SK-MEL-5 (cell line): ENCODE data around the gene ATP6V1E1. TPM values are rescaled to one million over a fixed set of nuclear protein-coding genes. Genes with fewer than 3 reads are reported as not detected.
"Not testable (repeated sequence)": the region's sequence is repeated elsewhere in the genome, so short reads cannot be mapped to it uniquely, and the experiment has no call there.

ENCODE experiments used
- DNase-seq: peaks from one replicate; pipeline ENCODE4 v3.0.0-alpha.2; 2016; ENCODE audit warnings: low read depth, low spot score
- in situ Hi-C: cut with HindIII; loops from 2 replicates; pipeline ENCODE4 v1.10.0; 2016; ENCODE audit warnings: low sequenced_read_pairs, high pct_unique_total_duplicates, low pct_unique_long_range_greater_than_20kb
- polyA plus RNA-seq, 2 experiments: library from polyadenylated mRNA; depleted of rRNA; stranded (reverse); fragments of >200 nt; gene quantifications; 2 replicates each; pipeline ENCODE4 v1.2.3, GENCODE V29; 2015
- total RNA-seq: library from RNA; depleted of rRNA; stranded (reverse); fragments of >200 nt; shearing (Covaris generic); gene quantifications from 2 replicates; pipeline ENCODE4 v1.2.3, GENCODE V29; 2014; rRNA removed

Gene ATP6V1E1
- 353 and 392 TPM in 2 replicates for total RNA-seq
- 278 and 289 TPM in 2 replicates for polyA plus RNA-seq (2015; cell fraction: cytosol; rRNA removed)
- polyA plus RNA-seq (2015; cell fraction: nucleus; rRNA removed) = 93.1 and 103 TPM in 2 replicates

GRCh38 chr22:17628406-17629172 lies at the start of gene ATP6V1E1:
TSS of gene ATP6V1E1 (minus strand) at chr22:17628749. CDS start at chr22:17628635, 114 bp downstream.
- peak; percentile 99 for DNase-seq
- in situ Hi-C loops = no loop called here

- DNase-seq = no peak
- in situ Hi-C loops = no loop called here
These were observed 47.0 kb upstream of the ATP6V1E1 start for GRCh38 chr22:17675584-17675983.

- no peak for DNase-seq
- in situ Hi-C loops = no loop called here
These were observed 45.6 kb upstream of the ATP6V1E1 start for GRCh38 chr22:17674152-17674551.

- in situ Hi-C loops = no loop called here
- DNase-seq = peak; percentile 62
These were observed 44.0 kb upstream of the ATP6V1E1 start for GRCh38 chr22:17672417-17672991.

- DNase-seq, in situ Hi-C loops: not testable (repeated sequence)
These were observed 43.1 kb upstream of the ATP6V1E1 start for GRCh38 chr22:17671521-17672092.

GRCh38 chr22:17665854-17666253 lies 37.3 kb upstream of the ATP6V1E1 start:
- in situ Hi-C loops = no loop called here
- no peak for DNase-seq

- no peak for DNase-seq
- in situ Hi-C loops = no loop called here
These were observed 36.7 kb upstream of the ATP6V1E1 start for GRCh38 chr22:17665248-17665647.

- DNase-seq = no peak
- in situ Hi-C loops = no loop called here
These were observed 36.0 kb upstream of the ATP6V1E1 start for GRCh38 chr22:17664414-17665055.

GRCh38 chr22:17656870-17657395 lies 28.4 kb upstream of the ATP6V1E1 start:
- in situ Hi-C loops = no loop called here

GRCh38 chr22:17655289-17655688 lies 26.7 kb upstream of the ATP6V1E1 start:
- no peak for DNase-seq
- in situ Hi-C loops = no loop called here

More at GRCh38 chr22:17656870-17657395, 28.4 kb upstream of the ATP6V1E1 start:
- no peak for DNase-seq

- in situ Hi-C loops = no loop called here
- DNase-seq = no peak
These were observed 20.0 kb upstream of the ATP6V1E1 start for GRCh38 chr22:17648569-17648968.

- DNase-seq = no peak
These were observed 19.4 kb upstream of the ATP6V1E1 start for GRCh38 chr22:17647991-17648390.

GRCh38 chr22:17647452-17647851 lies 18.9 kb upstream of the ATP6V1E1 start:
- DNase-seq = no peak
- in situ Hi-C loops = no loop called here

More at GRCh38 chr22:17647991-17648390, 19.4 kb upstream of the ATP6V1E1 start:
- in situ Hi-C loops = no loop called here

- DNase-seq, in situ Hi-C loops: not testable (repeated sequence)
These were observed 13.8 kb upstream of the ATP6V1E1 start for GRCh38 chr22:17642357-17642756.

GRCh38 chr22:17641269-17641668 lies 12.7 kb upstream of the ATP6V1E1 start:
- DNase-seq = no peak
- in situ Hi-C loops = no loop called here

- peak; percentile 67 for DNase-seq
- in situ Hi-C loops = no loop called here
These were observed 10.7 kb upstream of the ATP6V1E1 start for GRCh38 chr22:17639247-17639741.

- peak; percentile 92 for DNase-seq
- in situ Hi-C loops = no loop called here
These were observed 10.1 kb upstream of the ATP6V1E1 start, which contains the start of gene BCL2L13 for GRCh38 chr22:17638432-17639246. TSS of gene BCL2L13 (plus strand) at chr22:17638757. CDS start at chr22:17655712, 16,955 bp downstream.
